Spleen (tissue), 11 donors: ENCODE measurements around the gene TMTC2. TPM values are rescaled to one million over a fixed set of nuclear protein-coding genes. Genes with fewer than 3 reads are reported as not detected.

Experiments used
- DNase-seq: peaks from one replicate; pipeline ENCODE4 v3.0.0-alpha.2; 2020
- H3K27ac ChIP-seq, 8 donors: fragments of 200-600 bp; sonication (generic) in 7 of 8; 1 replicate in 4 of 8; 2 replicates in 4 of 8; pipeline versions ENCODE4 v1.5.0 to v1.8.0; 2016 to 2021; ENCODE audit warnings: inconsistent platforms in 4 of 8, mild to moderate bottlenecking in 4 of 8, moderate library complexity in 1 of 8
- H3K27me3 ChIP-seq, 7 donors: fragments of 200-600 bp; sonication (generic) in 6 of 7; replicated peaks in 1 of 7; 1 replicate in 4 of 7; 2 replicates in 3 of 7; pipeline versions ENCODE4 v1.5.0 to v1.8.0; 2016 to 2021; ENCODE audit warnings: inconsistent platforms in 3 of 7, mild to moderate bottlenecking in 1 of 7
- H3K36me3 ChIP-seq, 6 donors: fragments of 200-600 bp; sonication (generic) in 5 of 6; 1 replicate in 4 of 6; 2 replicates in 2 of 6; pipeline versions ENCODE4 v1.5.0 to v1.8.0; 2016 to 2021; ENCODE audit warnings: inconsistent platforms in 2 of 6
- H3K4me1 ChIP-seq, 6 donors: fragments of 200-600 bp; sonication (generic) in 5 of 6; 1 replicate in 3 of 6; 2 replicates in 3 of 6; pipeline versions ENCODE4 v1.5.0 to v1.8.0; 2016 to 2021; ENCODE audit warnings: inconsistent platforms in 3 of 6
- H3K4me3 ChIP-seq, 8 donors: fragments of 200-600 bp; sonication (generic) in 7 of 8; 1 replicate in 4 of 8; 2 replicates in 4 of 8; pipeline versions ENCODE4 v1.5.0 to v1.8.0; 2016 to 2021; ENCODE audit warnings: inconsistent platforms in 4 of 8, mild to moderate bottlenecking in 4 of 8, moderate library complexity in 2 of 8
- H3K9me3 ChIP-seq, 8 donors: fragments of 200-600 bp; sonication (generic) in 7 of 8; 1 replicate in 4 of 8; 2 replicates in 4 of 8; pipeline versions ENCODE4 v1.5.0 to v1.8.0; 2016 to 2021; ENCODE audit warnings: inconsistent platforms in 4 of 8
- CTCF ChIP-seq, 11 experiments: fragments of 200-600 bp in 7 of 11; fragments of 450-650 bp in 4 of 11; sonication (generic) in 4 of 11; IDR thresholded peaks in 8 of 11; conservative IDR thresholded peaks in 3 of 11; 1 replicate in 7 of 11; 2 replicates in 4 of 11; pipeline versions ENCODE4 v1.4.0 to v1.8.0; 2016 to 2021; ENCODE audit warnings: antibody characterized with exemption in 11 of 11, inconsistent platforms in 4 of 11, mild to moderate bottlenecking in 1 of 11
- POLR2A ChIP-seq, 3 donors: fragments of 450-650 bp; IDR thresholded peaks; one replicate each; pipeline ENCODE4 v1.5.1; 2017; ENCODE audit warnings: antibody characterized with exemption in 3 of 3, mild to moderate bottlenecking in 1 of 3
- POLR2AphosphoS5 ChIP-seq, 3 donors: sonication (generic); formaldehyde crosslinking; IDR thresholded peaks; one replicate each; pipeline ENCODE4 v1.5.1; 2017; ENCODE audit warnings: antibody characterized with exemption in 3 of 3
- WGBS, 5 donors: extraction: QIAGEN DNeasy Blood & Tissue Kit in 3 of 5; methylation state at CpG; one replicate each; pipeline versions ENCODE4 v1.1.5 to v1.1.7; 2013 to 2018; 5-methylcytosine and 5-hydroxymethylcytosine counted together
- intact Hi-C: fragments of 100-400 bp; cut with DNase I; formaldehyde crosslinking; loops from one replicate; pipeline ENCODE4 v1.15.0; 2023; ENCODE audit warnings: low total_unique reads
- polyA plus RNA-seq, 3 donors: library from polyadenylated mRNA; stranded (reverse); fragments of 200-250 nt; gene quantifications; one replicate each; pipeline ENCODE4 v1.2.1, GENCODE V29; 2013
- total RNA-seq, 7 donors: library from RNA; depleted of rRNA in 3 of 7; stranded (reverse); fragments of >200 nt in 3 of 7; fragmentation: NEBNext Ultra II Directional in 4 of 7; extraction: Animal tissue kit (Norgen Biotek cat#: 25700) in 4 of 7; gene quantifications; one replicate each; pipeline versions ENCODE4 v1.1.0 to v1.2.1, GENCODE V29; 2016 to 2021
- donor health status: healthy with polysubstance abuse.
- donor health status: DM: no; HTN: no; CAD: no; lungs with moderate emphysema.
- donor health status: DM: no; HTN: no; CAD: no.
- donor health status: Bipolar disorder and iron deficiency.
- donor health status: healthy.
- donor health status: DM: no; HTN: no; CAD: no.
- donor health status: DM: yes; HTN: yes; CAD: no.

Gene TMTC2
- total and polyA plus RNA-seq, 10 donors = 0.74 to 8.5 (median 4.0) TPM

DNA sequence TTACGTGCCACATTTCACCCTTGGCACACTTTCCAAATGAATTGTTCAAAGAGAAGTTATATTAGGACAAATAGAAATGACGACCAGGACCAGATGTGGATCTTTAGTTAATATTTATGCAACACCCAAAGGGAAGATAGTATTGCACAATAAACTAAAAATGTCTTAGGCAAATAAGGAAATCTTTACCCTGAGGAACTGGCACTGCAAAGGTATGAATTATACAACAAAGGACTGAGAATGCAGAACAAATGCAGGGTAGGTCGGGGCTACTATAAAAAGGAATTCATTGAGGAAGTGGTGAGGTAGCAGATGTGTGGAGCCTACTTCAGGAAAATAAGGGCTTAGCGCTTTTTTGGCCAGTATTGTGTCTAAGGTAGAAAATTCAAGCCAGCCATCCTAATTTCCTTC is 3.9 kb upstream of the TMTC2 start:
- intact Hi-C loops = loop anchor here (10.0 kb wide), 1 partner anchor 328 kb away; the partner anchor contains the start of genes CCDC59 and METTL25
- TF ChIP-seq CTCF (IDR thresholded peaks at IDR 0.05 in 8 of 11, conservative IDR thresholded peaks at IDR 0.05 in 3 of 11) (no peak), POLR2AphosphoS5 (IDR thresholded peaks at IDR 0.05) (no peak), POLR2A (IDR thresholded peaks at IDR 0.05) (no peak)

GRCh38 chr12:82685790-82686167 is 927 bp upstream of the TMTC2 start:
- Histone ChIP-seq H3K27me3 (no peaks in the 10 kb centered on the region), H3K9me3 (no peaks in the 10 kb centered on the region), H3K4me3 (peak overlapping the region; percentile 75 to 98 (median 92)), H3K4me1 (peaks cover 0 to 33% (median 12%) of the 10 kb centered on the region in 6 donors), H3K36me3 (no peaks in the 10 kb centered on the region), H3K27ac (peak overlapping the region; percentile 75 to 95 (median 93))
- DNase-seq = peak; percentile 98
- WGBS, 5 donors = 0 to 1% (median 0%) methylated on average over 11 of the region's 11 CpGs
- no peak for TF ChIP-seq POLR2A (IDR thresholded peaks at IDR 0.05)
- peak in 1 of 3 donors; percentile 65 for TF ChIP-seq POLR2AphosphoS5 (IDR thresholded peaks at IDR 0.05)
- peak; percentile 76 to 93 (median 87) for TF ChIP-seq CTCF (IDR thresholded peaks at IDR 0.05 in 8 of 11, conservative IDR thresholded peaks at IDR 0.05 in 3 of 11)
- intact Hi-C loops = loop anchor here (10.0 kb wide), 1 partner anchor 331 kb away; the partner anchor contains the start of genes CCDC59 and METTL25

More for the DNA sequence above, 3.9 kb upstream of the TMTC2 start:
- no peaks in the 10 kb centered on the region for H3K36me3 ChIP-seq
- DNase-seq = no peak
- WGBS, 5 donors = 15 to 21% (median 18%) methylated on average over 4 of the region's 4 CpGs
- H3K9me3 ChIP-seq = no peaks in the 10 kb centered on the region
- no peaks in the 10 kb centered on the region for H3K27me3 ChIP-seq
- H3K4me3 ChIP-seq = no peak overlapping the region
- peaks cover 0 to 17% (median 3%) of the 10 kb centered on the region in 6 donors for H3K4me1 ChIP-seq
- no peak overlapping the region for H3K27ac ChIP-seq

DNA sequence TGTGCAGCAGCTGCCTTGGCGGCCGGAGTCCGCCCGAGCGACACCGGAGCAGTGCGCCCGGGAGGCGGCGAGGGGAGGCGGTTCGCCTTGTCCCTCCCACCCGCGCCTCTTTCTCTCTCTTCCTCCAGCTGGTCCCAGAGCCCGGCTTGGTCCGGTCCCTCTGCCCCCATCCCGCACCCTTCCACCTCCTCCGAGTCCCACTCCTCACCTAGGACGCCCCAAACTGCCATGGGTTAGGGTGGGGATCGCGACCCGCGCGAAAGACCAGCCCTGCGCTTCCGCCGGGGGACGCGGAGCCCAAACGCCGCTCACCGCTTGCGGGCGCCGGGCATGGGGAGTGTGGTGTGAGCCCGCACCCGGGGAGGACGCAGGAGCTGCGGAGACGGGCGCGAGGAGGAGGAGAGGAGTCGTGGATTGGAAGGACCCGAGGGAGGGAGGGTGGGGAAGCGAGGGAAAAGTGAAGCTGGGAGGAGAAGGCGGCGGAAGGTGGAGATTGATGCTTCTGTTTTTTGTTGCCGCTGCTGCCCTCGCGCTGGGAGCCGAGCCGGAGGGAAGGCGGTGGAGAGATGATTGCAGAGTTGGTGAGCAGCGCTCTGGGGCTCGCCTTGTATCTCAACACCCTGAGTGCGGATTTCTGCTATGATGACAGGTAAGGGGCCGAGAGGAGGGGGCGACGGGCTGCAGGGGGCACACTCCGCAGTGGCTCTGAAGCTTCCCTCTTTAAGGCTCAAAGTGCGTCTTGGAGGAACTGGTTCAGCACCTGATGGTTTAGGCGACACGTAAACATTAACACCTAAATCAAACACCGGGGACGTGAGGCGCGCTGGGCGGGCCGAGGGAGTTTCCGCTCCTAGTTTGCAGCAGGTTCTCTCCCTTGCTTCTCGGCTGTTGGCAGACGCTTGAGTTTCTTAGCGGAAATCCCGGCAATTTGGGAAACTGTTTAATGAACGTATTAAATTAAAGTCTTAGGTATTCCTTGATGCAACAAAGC is 610 bp downstream of the TMTC2 start:
- TF ChIP-seq POLR2AphosphoS5 (IDR thresholded peaks at IDR 0.05) (peak in 2 of 3 donors; percentile 31 to 47), CTCF (IDR thresholded peaks at IDR 0.05 in 8 of 11, conservative IDR thresholded peaks at IDR 0.05 in 3 of 11) (peak in 1 of 11 experiments; percentile 4), POLR2A (IDR thresholded peaks at IDR 0.05) (no peak)
- Histone ChIP-seq H3K27ac (peak overlapping the region; percentile 75 to 95 (median 93)), H3K4me3 (peak overlapping the region; percentile 75 to 98 (median 92)), H3K9me3 (no peaks in the 10 kb centered on the region), H3K4me1 (peaks cover 0 to 33% (median 12%) of the 10 kb centered on the region in 6 donors), H3K36me3 (no peaks in the 10 kb centered on the region), H3K27me3 (no peaks in the 10 kb centered on the region)
- WGBS, 5 donors = 0 to 1% (median 0%) methylated on average over 70 to 75 of the region's 75 CpGs
- intact Hi-C loops = loop anchor here (10.0 kb wide), 1 partner anchor 333 kb away; the partner anchor contains the start of genes CCDC59 and METTL25
- DNase-seq = peak; percentile 87
